Measurements from ENCODE around the gene CEP250. TPM values are rescaled to one million over a fixed set of nuclear protein-coding genes. Genes with fewer than 3 reads are reported as not detected.

Gene CEP250
- polyA plus RNA-seq, 1 donor (not counting 4 experiments of a cell fraction or from before 2014, with no cell fraction given): 8.1 TPM

- H3K27me3 ChIP-seq (ENCODE audit: control insufficient read depth, extremely low read depth, insufficient read depth, low read length): peaks cover 4% of the 10 kb centered on the region
- H4K20me1 ChIP-seq (ENCODE audit: control insufficient read depth, extremely low read depth, insufficient read depth, low read length): no peaks in the 10 kb centered on the region
- H3K9ac ChIP-seq (ENCODE audit: control insufficient read depth, extremely low read depth, insufficient read depth, low read length): no peak overlapping the region
- H2AFZ ChIP-seq (ENCODE audit: control insufficient read depth, low read length): no peak overlapping the region
- dilution Hi-C loops (cut with MboI; ENCODE audit: extremely low pct_ligation_motif_present, low sequenced_read_pairs): no loop called here
- FAIRE-seq: no peak
- H3K27ac ChIP-seq (ENCODE audit: control insufficient read depth, insufficient read depth, low read length): no peak overlapping the region
- no peaks in the 10 kb centered on the region for H3K9me1 ChIP-seq (ENCODE audit: control insufficient read depth, extremely low read depth, insufficient read depth, low read length)
- H3K9me3 ChIP-seq (ENCODE audit: control insufficient read depth, low read depth, low read length): no peaks in the 10 kb centered on the region
- H3K79me2 ChIP-seq (ENCODE audit: control insufficient read depth, insufficient read depth, low read length): no peaks in the 10 kb centered on the region
- DNase-seq (ENCODE audit: low read depth, low spot score): no peak
- no peak for TF ChIP-seq EZH2 (IDR thresholded peaks at IDR 0.05; ENCODE audit: low read length)
- H3K4me2 ChIP-seq (ENCODE audit: control insufficient read depth, extremely low read depth, insufficient read depth, low read depth, low read length): no peak overlapping the region
- H3K36me3 ChIP-seq (ENCODE audit: control insufficient read depth in 2 of 2, extremely low read depth in 1 of 2, insufficient read depth in 2 of 2, low read length in 2 of 2): peaks cover 11 to 12% of the 10 kb centered on the region in 2 experiments
- H3K4me3 ChIP-seq (ENCODE audit: control insufficient read depth in 2 of 3, extremely low read depth in 1 of 3, insufficient read depth in 2 of 3, low read depth in 1 of 3, low read length in 3 of 3): no peak overlapping the region
- H3K4me1 ChIP-seq (ENCODE audit: control insufficient read depth, extremely low read depth, insufficient read depth, low read length): no peaks in the 10 kb centered on the region
Observed at GRCh38 chr20:35560105-35560511, 104.7 kb downstream of the CEP250 start.

- no peak for DNase-seq (ENCODE audit: low read depth, low spot score)
- Histone ChIP-seq H3K36me3 (ENCODE audit: control insufficient read depth in 2 of 2, extremely low read depth in 1 of 2, insufficient read depth in 2 of 2, low read length in 2 of 2) (peaks cover 7 to 9% of the 10 kb centered on the region in 2 experiments), H3K79me2 (ENCODE audit: control insufficient read depth, insufficient read depth, low read length) (no peaks in the 10 kb centered on the region), H3K27me3 (ENCODE audit: control insufficient read depth, extremely low read depth, insufficient read depth, low read length) (peaks cover 4% of the 10 kb centered on the region), H4K20me1 (ENCODE audit: control insufficient read depth, extremely low read depth, insufficient read depth, low read length) (no peaks in the 10 kb centered on the region), H3K27ac (ENCODE audit: control insufficient read depth, insufficient read depth, low read length) (no peak overlapping the region), H3K4me3 (ENCODE audit: control insufficient read depth in 2 of 3, extremely low read depth in 1 of 3, insufficient read depth in 2 of 3, low read depth in 1 of 3, low read length in 3 of 3) (no peak overlapping the region), H3K4me2 (ENCODE audit: control insufficient read depth, extremely low read depth, insufficient read depth, low read depth, low read length) (no peak overlapping the region), H3K9me1 (ENCODE audit: control insufficient read depth, extremely low read depth, insufficient read depth, low read length) (no peaks in the 10 kb centered on the region), H3K9ac (ENCODE audit: control insufficient read depth, extremely low read depth, insufficient read depth, low read length) (no peak overlapping the region), H3K9me3 (ENCODE audit: control insufficient read depth, low read depth, low read length) (no peaks in the 10 kb centered on the region), H2AFZ (ENCODE audit: control insufficient read depth, low read length) (no peak overlapping the region), H3K4me1 (ENCODE audit: control insufficient read depth, extremely low read depth, insufficient read depth, low read length) (no peaks in the 10 kb centered on the region)
- no peak for FAIRE-seq
- no peak for TF ChIP-seq CTCF (optimal IDR thresholded peaks at IDR 0.05 in 1 of 3, IDR thresholded peaks at IDR 0.05 in 1 of 3, conservative IDR thresholded peaks at IDR 0.05 in 1 of 3; ENCODE audit: extremely low read depth in 1 of 3, insufficient read depth in 2 of 3, low read length in 3 of 3)
- TF ChIP-seq EZH2 (IDR thresholded peaks at IDR 0.05; ENCODE audit: low read length): no peak
- dilution Hi-C loops (cut with MboI; ENCODE audit: extremely low pct_ligation_motif_present, low sequenced_read_pairs): no loop called here
Observed at GRCh38 chr20:35560541-35560940, 105.1 kb downstream of the CEP250 start.

GRCh38 chr20:35561268-35561667 lies 105.9 kb downstream of the CEP250 start:
- H3K4me1 ChIP-seq (ENCODE audit: control insufficient read depth, extremely low read depth, insufficient read depth, low read length): no peaks in the 10 kb centered on the region
- H3K36me3 ChIP-seq (ENCODE audit: control insufficient read depth in 2 of 2, extremely low read depth in 1 of 2, insufficient read depth in 2 of 2, low read length in 2 of 2): peaks cover 4 to 7% of the 10 kb centered on the region in 2 experiments
- FAIRE-seq (no peak), DNase-seq (ENCODE audit: low read depth, low spot score) (no peak)
- no peak overlapping the region for H2AFZ ChIP-seq (ENCODE audit: control insufficient read depth, low read length)
- H3K27me3 ChIP-seq (ENCODE audit: control insufficient read depth, extremely low read depth, insufficient read depth, low read length): peaks cover 4% of the 10 kb centered on the region
- H3K27ac ChIP-seq (ENCODE audit: control insufficient read depth, insufficient read depth, low read length): no peak overlapping the region
- H3K9me1 ChIP-seq (ENCODE audit: control insufficient read depth, extremely low read depth, insufficient read depth, low read length): no peaks in the 10 kb centered on the region
- H4K20me1 ChIP-seq (ENCODE audit: control insufficient read depth, extremely low read depth, insufficient read depth, low read length): no peaks in the 10 kb centered on the region
- no peak overlapping the region for H3K4me2 ChIP-seq (ENCODE audit: control insufficient read depth, extremely low read depth, insufficient read depth, low read depth, low read length)
- H3K9me3 ChIP-seq (ENCODE audit: control insufficient read depth, low read depth, low read length): no peaks in the 10 kb centered on the region
- peak in 2 of 3 experiments; percentile 10 to 37 for TF ChIP-seq CTCF (optimal IDR thresholded peaks at IDR 0.05 in 1 of 3, IDR thresholded peaks at IDR 0.05 in 1 of 3, conservative IDR thresholded peaks at IDR 0.05 in 1 of 3; ENCODE audit: extremely low read depth in 1 of 3, insufficient read depth in 2 of 3, low read length in 3 of 3)
- no peak for TF ChIP-seq EZH2 (IDR thresholded peaks at IDR 0.05; ENCODE audit: low read length)
- dilution Hi-C loops (cut with MboI; ENCODE audit: extremely low pct_ligation_motif_present, low sequenced_read_pairs): no loop called here
- no peaks in the 10 kb centered on the region for H3K79me2 ChIP-seq (ENCODE audit: control insufficient read depth, insufficient read depth, low read length)
- H3K9ac ChIP-seq (ENCODE audit: control insufficient read depth, extremely low read depth, insufficient read depth, low read length): no peak overlapping the region
- no peak overlapping the region for H3K4me3 ChIP-seq (ENCODE audit: control insufficient read depth in 2 of 3, extremely low read depth in 1 of 3, insufficient read depth in 2 of 3, low read depth in 1 of 3, low read length in 3 of 3)
